ENCODE data around the gene CANX. TPM values are rescaled to one million over a fixed set of nuclear protein-coding genes. Genes with fewer than 3 reads are reported as not detected.
A peak's percentile ranks its signal among the peaks of the same experiment; 100 is the strongest.
"Not testable (repeated sequence)": the region's sequence is repeated elsewhere in the genome, so short reads cannot be mapped to it uniquely, and the experiment has no call there.

The CANX gene
- total RNA-seq, 1 experiment from 2014 or later = 538 TPM

GRCh38 chr5:179697108-179697507 lies 1.7 kb upstream of the CANX start:
- no peak overlapping the region for H2BK12ac ChIP-seq (ENCODE audit: insufficient read length, low read depth, low read length)
- H3K9me3 Mint-ChIP-seq = 0 out of 5 replicates have a peak, but pooled peaks cover 0 to under 1% of the 10 kb centered on the region in 2 experiments
- H3K36me3 Mint-ChIP-seq (ENCODE audit: insufficient read depth in 1 of 3, low read depth in 3 of 3) = peaks cover 12 to 23% (median 15%) of the 10 kb centered on the region in 3 experiments
- H4K91ac ChIP-seq (ENCODE audit: insufficient read length, low read depth, low read length) = no peak overlapping the region
- no peaks in the 10 kb centered on the region for H3K27me3 Mint-ChIP-seq (ENCODE audit: low read depth)
- no peaks in the 10 kb centered on the region for H3K27me3 ChIP-seq (ENCODE audit: insufficient read depth, low read length)
- no peak overlapping the region for H4K8ac ChIP-seq (replicated peaks; ENCODE audit: insufficient read length, low read depth, low read length)
- no peak overlapping the region for H3K23ac ChIP-seq (ENCODE audit: insufficient read length, low read depth, low read length)
- WGBS (ENCODE audit: extremely low coverage, insufficient read length, low lambda C conversion rate) = no CpG with 5 or more reads among the region's 2 CpGs
- H3K4me2 ChIP-seq (ENCODE audit: insufficient read depth, insufficient read length, low read length) = no peak overlapping the region
- no peak overlapping the region for H3K56ac ChIP-seq (ENCODE audit: insufficient read length, low read depth, low read length)
- no peaks in the 10 kb centered on the region for H3K79me1 ChIP-seq (ENCODE audit: insufficient read depth, low read depth, low read length, poor library complexity, severe bottlenecking)
- H3K4ac ChIP-seq (ENCODE audit: low read depth, low read length) = no peak overlapping the region
- peaks cover 7% of the 10 kb centered on the region for H3K23me2 ChIP-seq (ENCODE audit: insufficient read length, low read depth, low read length, poor library complexity, severe bottlenecking)
- H3K79me2 ChIP-seq (ENCODE audit: insufficient read depth, low read length) = peaks cover 26% of the 10 kb centered on the region
- no peak for TF ChIP-seq CTCF (conservative IDR thresholded peaks at IDR 0.05)
- H2BK15ac ChIP-seq (ENCODE audit: low read depth, low read length) = no peak overlapping the region
- no peak overlapping the region for H3K18ac ChIP-seq (ENCODE audit: insufficient read length, low read depth, low read length)
- no peaks in the 10 kb centered on the region for H4K20me1 ChIP-seq (ENCODE audit: control insufficient read depth, insufficient read depth, insufficient read length)
- H3K27ac Mint-ChIP-seq = peak overlapping the region in 1 of 3 experiments; percentile 39; a peak in 1 of 7 replicates
- no peak overlapping the region for H2BK5ac ChIP-seq (ENCODE audit: insufficient read length, low read length)
- peaks cover 3% of the 10 kb centered on the region; the same call in 1 of the 2 replicates for H3K4me1 ChIP-seq (ENCODE audit: insufficient read depth, low read length)
- DNase-seq = no peak
- no peak overlapping the region for H3K9ac ChIP-seq (ENCODE audit: extremely low read depth, insufficient read length, low read length)
- H3T11ph ChIP-seq (ENCODE audit: low read length) = no peak overlapping the region
- no peaks in the 10 kb centered on the region for H3K9me3 ChIP-seq (ENCODE audit: control insufficient read depth, low read depth, low read length)
- H4K5ac ChIP-seq (ENCODE audit: insufficient read length, low read depth, low read length) = no peak overlapping the region
- H3K27ac ChIP-seq (ENCODE audit: insufficient read length, low read depth, low read length) = no peak overlapping the region
- H3K4me3 Mint-ChIP-seq = peak overlapping the region; percentile 92 to 99; a peak in 3 of 5 replicates
- no peak overlapping the region for H2AK5ac ChIP-seq (ENCODE audit: insufficient read length, low read length)
- H3K4me1 Mint-ChIP-seq = peaks cover 13 to 21% of the 10 kb centered on the region in 2 experiments
- H2BK120ac ChIP-seq (ENCODE audit: low read depth, low read length, poor library complexity, severe bottlenecking) = no peak overlapping the region
- no peak overlapping the region for H3K14ac ChIP-seq (ENCODE audit: insufficient read depth, low read length)
- H2AFZ ChIP-seq (ENCODE audit: low read length) = no peak overlapping the region
- no peak overlapping the region for H2BK20ac ChIP-seq (ENCODE audit: low read depth, low read length, poor library complexity, severe bottlenecking)

GRCh38 chr5:179697543-179697942 lies 1.2 kb upstream of the CANX start:
- H3K27ac ChIP-seq (ENCODE audit: insufficient read length, low read depth, low read length) = peak overlapping the region; percentile 90
- H3K14ac ChIP-seq (ENCODE audit: insufficient read depth, low read length); H3K18ac ChIP-seq (ENCODE audit: insufficient read length, low read depth, low read length); H4K20me1 ChIP-seq (ENCODE audit: control insufficient read depth, insufficient read depth, insufficient read length); H3K9me3 ChIP-seq (ENCODE audit: control insufficient read depth, low read depth, low read length); H3K23me2 ChIP-seq (ENCODE audit: insufficient read length, low read depth, low read length, poor library complexity, severe bottlenecking); H4K5ac ChIP-seq (ENCODE audit: insufficient read length, low read depth, low read length); H2BK120ac ChIP-seq (ENCODE audit: low read depth, low read length, poor library complexity, severe bottlenecking); H3T11ph ChIP-seq (ENCODE audit: low read length); H3K56ac ChIP-seq (ENCODE audit: insufficient read length, low read depth, low read length); H3K27me3 ChIP-seq (ENCODE audit: insufficient read depth, low read length); H3K4me1 ChIP-seq (ENCODE audit: insufficient read depth, low read length); H2BK12ac ChIP-seq (ENCODE audit: insufficient read length, low read depth, low read length); H2AK5ac ChIP-seq (ENCODE audit: insufficient read length, low read length); H3K9me3 Mint-ChIP-seq; H4K8ac ChIP-seq (replicated peaks; ENCODE audit: insufficient read length, low read depth, low read length); H3K23ac ChIP-seq (ENCODE audit: insufficient read length, low read depth, low read length); H2BK15ac ChIP-seq (ENCODE audit: low read depth, low read length); H2AFZ ChIP-seq (ENCODE audit: low read length); DNase-seq; H3K4ac ChIP-seq (ENCODE audit: low read depth, low read length); H3K27me3 Mint-ChIP-seq (ENCODE audit: low read depth); H2BK20ac ChIP-seq (ENCODE audit: low read depth, low read length, poor library complexity, severe bottlenecking); H3K79me1 ChIP-seq (ENCODE audit: insufficient read depth, low read depth, low read length, poor library complexity, severe bottlenecking); H4K91ac ChIP-seq (ENCODE audit: insufficient read length, low read depth, low read length): not testable (repeated sequence)
- peak overlapping the region; percentile 87 for H3K4me2 ChIP-seq (ENCODE audit: insufficient read depth, insufficient read length, low read length)
- peak overlapping the region; percentile 36 for H2BK5ac ChIP-seq (ENCODE audit: insufficient read length, low read length)
- peaks cover 29% of the 10 kb centered on the region for H3K79me2 ChIP-seq (ENCODE audit: insufficient read depth, low read length)
- WGBS (ENCODE audit: extremely low coverage, insufficient read length, low lambda C conversion rate) = no CpG with 5 or more reads among the region's 15 CpGs
- peak overlapping the region; percentile 94 for H3K9ac ChIP-seq (ENCODE audit: extremely low read depth, insufficient read length, low read length)
- peaks cover 16 to 28% (median 19%) of the 10 kb centered on the region in 3 experiments for H3K36me3 Mint-ChIP-seq (ENCODE audit: insufficient read depth in 1 of 3, low read depth in 3 of 3)
- peaks cover 17 to 26% of the 10 kb centered on the region in 2 experiments for H3K4me1 Mint-ChIP-seq
- peak overlapping the region in 1 of 3 experiments; percentile 97; a peak in 2 of 7 replicates for H3K27ac Mint-ChIP-seq
- H3K4me3 Mint-ChIP-seq = peak overlapping the region; percentile 92 to 99
